HFFc6 (cell line): ENCODE results near the gene ELP4. TPM values are rescaled to one million over a fixed set of nuclear protein-coding genes. Genes with fewer than 3 reads are reported as not detected.

Source experiments
- DNase-seq: peaks from one replicate; pipeline ENCODE4 v3.0.0-alpha.2; 2018
- H3K27ac Mint-ChIP-seq: 2 replicates; pipeline ENCODE4 v1.8.0; 2020; ENCODE audit warnings: mild to moderate bottlenecking, mixed read lengths
- H3K27me3 Mint-ChIP-seq: 2 replicates; pipeline ENCODE4 v1.8.0; 2021; ENCODE audit warnings: mild to moderate bottlenecking, moderate library complexity, mixed read lengths; ENCODE audit not compliant: insufficient read depth
- H3K36me3 Mint-ChIP-seq: 2 replicates; pipeline ENCODE4 v1.8.0; 2021; ENCODE audit warnings: low read depth, mixed read lengths
- H3K4me1 Mint-ChIP-seq: 2 replicates; pipeline ENCODE4 v1.8.0; 2020; ENCODE audit warnings: low read depth, mixed read lengths
- H3K4me3 Mint-ChIP-seq: 2 replicates; pipeline ENCODE4 v1.8.0; 2020; ENCODE audit warnings: mild to moderate bottlenecking, moderate library complexity, mixed read lengths
- H3K9me3 Mint-ChIP-seq: 2 replicates; pipeline ENCODE4 v1.8.0; 2020; ENCODE audit warnings: mild to moderate bottlenecking, mixed read lengths
- total RNA-seq, 6 experiments: library from RNA; stranded (reverse); fragmentation: NEBNext Ultra II Directional; extraction: Animal tissue kit (Norgen Biotek cat#: 25700); gene quantifications; 2 replicates in 1 of 6; 3 replicates in 5 of 6; pipeline ENCODE4 v1.2.3, GENCODE V29; 2021
- TF ChIP-seq, protein P1 (sequence below): fragments of 200-600 bp; sonication (generic); IDR thresholded peaks from 2 replicates; pipeline ENCODE4 v1.5.0; 2021; ENCODE audit warnings: antibody characterized with exemption, mild to moderate bottlenecking

The ELP4 gene
- total RNA-seq, 6 experiments from 2014 or later, result 11.0 to 14.3 (median 12.2) TPM

GRCh38 chr11:31830406-31830805, 320.8 kb downstream of the ELP4 start:
- peaks cover 49% of the 10 kb centered on the region for H3K27me3 Mint-ChIP-seq

DNA sequence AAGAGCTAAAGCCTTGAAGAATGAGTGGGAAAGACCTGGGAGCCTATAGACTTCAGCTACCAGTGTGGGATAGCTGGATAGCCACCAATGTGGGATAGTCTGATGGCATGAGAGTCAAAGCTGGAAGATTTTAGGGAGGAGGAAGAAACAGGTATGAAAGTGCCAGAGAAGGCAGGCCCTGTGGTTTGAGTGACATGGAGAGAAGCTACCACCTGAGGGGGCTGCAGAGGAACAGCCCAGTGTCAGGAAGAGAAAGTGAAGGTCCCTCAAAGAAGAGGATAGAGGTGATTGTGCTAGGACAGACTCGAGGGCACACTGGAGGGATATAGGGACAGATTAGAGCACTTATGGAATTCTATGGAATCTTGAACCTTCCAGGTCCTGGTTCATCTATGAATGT, 324.7 kb downstream of the ELP4 start:
- H3K27ac Mint-ChIP-seq, result no peak overlapping the region
- no peaks in the 10 kb centered on the region for H3K36me3 Mint-ChIP-seq

More at GRCh38 chr11:31830406-31830805, 320.8 kb downstream of the ELP4 start:
- no peak for DNase-seq
- H3K36me3 Mint-ChIP-seq, result no peaks in the 10 kb centered on the region
- TF ChIP-seq, protein P1, sequence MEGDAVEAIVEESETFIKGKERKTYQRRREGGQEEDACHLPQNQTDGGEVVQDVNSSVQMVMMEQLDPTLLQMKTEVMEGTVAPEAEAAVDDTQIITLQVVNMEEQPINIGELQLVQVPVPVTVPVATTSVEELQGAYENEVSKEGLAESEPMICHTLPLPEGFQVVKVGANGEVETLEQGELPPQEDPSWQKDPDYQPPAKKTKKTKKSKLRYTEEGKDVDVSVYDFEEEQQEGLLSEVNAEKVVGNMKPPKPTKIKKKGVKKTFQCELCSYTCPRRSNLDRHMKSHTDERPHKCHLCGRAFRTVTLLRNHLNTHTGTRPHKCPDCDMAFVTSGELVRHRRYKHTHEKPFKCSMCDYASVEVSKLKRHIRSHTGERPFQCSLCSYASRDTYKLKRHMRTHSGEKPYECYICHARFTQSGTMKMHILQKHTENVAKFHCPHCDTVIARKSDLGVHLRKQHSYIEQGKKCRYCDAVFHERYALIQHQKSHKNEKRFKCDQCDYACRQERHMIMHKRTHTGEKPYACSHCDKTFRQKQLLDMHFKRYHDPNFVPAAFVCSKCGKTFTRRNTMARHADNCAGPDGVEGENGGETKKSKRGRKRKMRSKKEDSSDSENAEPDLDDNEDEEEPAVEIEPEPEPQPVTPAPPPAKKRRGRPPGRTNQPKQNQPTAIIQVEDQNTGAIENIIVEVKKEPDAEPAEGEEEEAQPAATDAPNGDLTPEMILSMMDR, result no peak
- H3K9me3 Mint-ChIP-seq, result no peaks in the 10 kb centered on the region
- no peak overlapping the region for H3K27ac Mint-ChIP-seq
- peaks cover 16% of the 10 kb centered on the region for H3K4me1 Mint-ChIP-seq
- H3K4me3 Mint-ChIP-seq, result no peak overlapping the region

More for the DNA sequence above, 324.7 kb downstream of the ELP4 start:
- Mint-ChIP-seq H3K9me3 (no peaks in the 10 kb centered on the region), H3K27me3 (peaks cover 26% of the 10 kb centered on the region), H3K4me3 (no peak overlapping the region), H3K4me1 (no peaks in the 10 kb centered on the region)
- TF ChIP-seq, protein P1, result no peak
- no peak for DNase-seq

Other genes with a start within 250 kb of the ELP4 start
- gene DCDC1, start 140.0 kb upstream of the ELP4 start, total RNA-seq, result not detected
- 10 to 100 TPM; 15.7 to 19.9 (median 17.6) TPM for gene DNAJC24, start 139.9 kb upstream of the ELP4 start, total RNA-seq
- 10 to 100 TPM; 11.5 to 18.3 (median 14.5) TPM for gene IMMP1L, start 145 bp upstream of the ELP4 start, total RNA-seq